ENCODE results near the gene P2RY2. TPM values are rescaled to one million over a fixed set of nuclear protein-coding genes. Genes with fewer than 3 reads are reported as not detected.

P2RY2 gene
- total RNA-seq, 1 donor from 2014 or later: 0.42 TPM

- peaks cover 4% of the 10 kb centered on the region for H3K27me3 Mint-ChIP-seq
- ATAC-seq (ENCODE audit: low read depth) (no peak), DNase-seq (no peak)
- no peak for TF ChIP-seq CTCF (IDR thresholded peaks at IDR 0.05)
- POLR2A ChIA-PET: no interaction called here
- no peaks in the 10 kb centered on the region for H3K9me3 Mint-ChIP-seq
- intact Hi-C loops (cut with micrococcal nuclease): no loop called here
- peaks cover 12% of the 10 kb centered on the region for H3K4me1 Mint-ChIP-seq
- no peak overlapping the region for H3K4me3 Mint-ChIP-seq
- CTCF ChIA-PET: no interaction called here
- H3K36me3 Mint-ChIP-seq (ENCODE audit: low read depth): no peaks in the 10 kb centered on the region
- H3K27ac Mint-ChIP-seq: no peak overlapping the region
Measured at GRCh38 chr11:73209892-73210291, 8.2 kb upstream of the P2RY2 start.

- POLR2A ChIA-PET: no interaction called here
- no peak for ATAC-seq (ENCODE audit: low read depth)
- H3K36me3 Mint-ChIP-seq (ENCODE audit: low read depth): no peaks in the 10 kb centered on the region
- no peak for DNase-seq
- no peaks in the 10 kb centered on the region for H3K9me3 Mint-ChIP-seq
- peaks cover 17% of the 10 kb centered on the region for H3K4me1 Mint-ChIP-seq
- CTCF ChIA-PET: no interaction called here
- H3K27ac Mint-ChIP-seq: no peak overlapping the region
- intact Hi-C loops (cut with micrococcal nuclease): no loop called here
- peaks cover 4% of the 10 kb centered on the region for H3K27me3 Mint-ChIP-seq
- TF ChIP-seq CTCF (IDR thresholded peaks at IDR 0.05): no peak
- no peak overlapping the region for H3K4me3 Mint-ChIP-seq
Measured at GRCh38 chr11:73210916-73211667, 7.0 kb upstream of the P2RY2 start.

GRCh38 chr11:73213196-73214143, 4.6 kb upstream of the P2RY2 start:
- ChIA-PET CTCF (interaction anchor here (0.9 kb wide), 1 partner anchor 20 kb away, joined by 3 read pairs; no protein-coding TSS in a partner anchor), POLR2A (interaction anchor here (0.6 to 1.0 kb wide), 2 partner anchors 25 to 427 kb away, joined by 3 to 7 read pairs; no protein-coding TSS in a partner anchor)
- peaks cover 22% of the 10 kb centered on the region for H3K4me1 Mint-ChIP-seq
- H3K9me3 Mint-ChIP-seq: no peaks in the 10 kb centered on the region
- intact Hi-C loops (cut with micrococcal nuclease): no loop called here
- H3K36me3 Mint-ChIP-seq (ENCODE audit: low read depth): no peaks in the 10 kb centered on the region
- no peak overlapping the region for H3K27ac Mint-ChIP-seq
- DNase-seq: no peak
- TF ChIP-seq CTCF (IDR thresholded peaks at IDR 0.05): no peak
- peaks cover 9% of the 10 kb centered on the region for H3K27me3 Mint-ChIP-seq
- no peak for ATAC-seq (ENCODE audit: low read depth)
- H3K4me3 Mint-ChIP-seq: no peak overlapping the region

- ChIA-PET CTCF (no interaction called here), POLR2A (no interaction called here)
- no peaks in the 10 kb centered on the region for H3K9me3 Mint-ChIP-seq
- H3K4me1 Mint-ChIP-seq: peaks cover 28% of the 10 kb centered on the region
- TF ChIP-seq CTCF (IDR thresholded peaks at IDR 0.05): no peak
- H3K27me3 Mint-ChIP-seq: peaks cover 23% of the 10 kb centered on the region
- H3K36me3 Mint-ChIP-seq (ENCODE audit: low read depth): no peaks in the 10 kb centered on the region
- ATAC-seq (ENCODE audit: low read depth) (no peak), DNase-seq (no peak)
- intact Hi-C loops (cut with micrococcal nuclease): no loop called here
- H3K27ac Mint-ChIP-seq: no peak overlapping the region
- no peak overlapping the region for H3K4me3 Mint-ChIP-seq
Measured at GRCh38 chr11:73215191-73216134, 2.6 kb upstream of the P2RY2 start.

All from activated B cell treated with CpG ODN at 0.5 μM for 24 hours (primary cell).